ENCODE results near the gene SLC19A3. TPM values are rescaled to one million over a fixed set of nuclear protein-coding genes. Genes with fewer than 3 reads are reported as not detected.

Gene SLC19A3
- total and polyA plus RNA-seq, 5 experiments from 2014 or later, result not detected

- ATAC-seq (no peak), DNase-seq (no peak)
- Mint-ChIP-seq H3K36me3 (no peaks in the 10 kb centered on the region), H3K27ac (no peak overlapping the region), H3K4me1 (no peaks in the 10 kb centered on the region), H3K4me3 (no peak overlapping the region), H3K9me3 (no peaks in the 10 kb centered on the region), H3K27me3 (peaks cover 0 to 5% (median 0%) of the 10 kb centered on the region in 5 donors)
- POLR2A ChIA-PET, result no interaction called here
Observed at GRCh38 chr2:227654426-227654825, 63.4 kb downstream of the SLC19A3 start.

GRCh38 chr2:227653419-227653818 lies 64.4 kb downstream of the SLC19A3 start:
- DNase-seq (no peak), ATAC-seq (no peak)
- H3K9me3 Mint-ChIP-seq, result no peaks in the 10 kb centered on the region
- H3K36me3 Mint-ChIP-seq, result no peaks in the 10 kb centered on the region
- no peak overlapping the region for H3K4me3 Mint-ChIP-seq
- H3K4me1 Mint-ChIP-seq, result no peaks in the 10 kb centered on the region
- no peak overlapping the region for H3K27ac Mint-ChIP-seq
- H3K27me3 Mint-ChIP-seq, result peaks cover 0 to 10% (median 2%) of the 10 kb centered on the region in 5 donors
- POLR2A ChIA-PET, result no interaction called here

GRCh38 chr2:227643990-227644551 lies 73.8 kb downstream of the SLC19A3 start:
- H3K36me3 Mint-ChIP-seq, result no peaks in the 10 kb centered on the region
- H3K4me1 Mint-ChIP-seq, result no peaks in the 10 kb centered on the region
- POLR2A ChIA-PET, result no interaction called here
- no peaks in the 10 kb centered on the region for H3K9me3 Mint-ChIP-seq
- H3K27ac Mint-ChIP-seq, result peak overlapping the region in 1 of 10 donors; percentile 13
- ATAC-seq (no peak), DNase-seq (no peak)
- H3K4me3 Mint-ChIP-seq, result no peak overlapping the region
- peaks cover 2 to 20% (median 3%) of the 10 kb centered on the region in 5 donors for H3K27me3 Mint-ChIP-seq

- no peak overlapping the region for H3K4me3 Mint-ChIP-seq
- H3K27me3 Mint-ChIP-seq, result peaks cover 2 to 6% (median 3%) of the 10 kb centered on the region in 5 donors
- no peaks in the 10 kb centered on the region for H3K36me3 Mint-ChIP-seq
- POLR2A ChIA-PET, result no interaction called here
- ATAC-seq, result no peak
- H3K4me1 Mint-ChIP-seq, result no peaks in the 10 kb centered on the region
- DNase-seq, result no peak
- peak overlapping the region in 1 of 10 donors; percentile 5 for H3K27ac Mint-ChIP-seq
- no peaks in the 10 kb centered on the region for H3K9me3 Mint-ChIP-seq
Observed at GRCh38 chr2:227642656-227643055, 75.2 kb downstream of the SLC19A3 start.

GRCh38 chr2:227634201-227634600 lies 83.6 kb downstream of the SLC19A3 start:
- H3K4me1 Mint-ChIP-seq, result no peaks in the 10 kb centered on the region
- ATAC-seq (no peak), DNase-seq (no peak)
- no peak overlapping the region for H3K27ac Mint-ChIP-seq
- POLR2A ChIA-PET, result no interaction called here
- no peak overlapping the region for H3K4me3 Mint-ChIP-seq
- no peaks in the 10 kb centered on the region for H3K9me3 Mint-ChIP-seq
- peaks cover 4 to 14% (median 5%) of the 10 kb centered on the region in 5 donors for H3K27me3 Mint-ChIP-seq
- no peaks in the 10 kb centered on the region for H3K36me3 Mint-ChIP-seq

Other genes starting within 250 kb of the SLC19A3 start
- 10 to 100 TPM; 52.9 to 55.0 TPM for gene AGFG1, start 245.9 kb downstream of the SLC19A3 start, total RNA-seq
- 10 to 100 TPM; 11.8 to 41.5 (median 24.6) TPM for gene AGFG1, start 245.9 kb downstream of the SLC19A3 start, polyA plus RNA-seq
- not detected for gene SCYGR2, start 119.1 kb downstream of the SLC19A3 start, total RNA-seq
- not detected for gene SCYGR2, start 119.1 kb downstream of the SLC19A3 start, polyA plus RNA-seq
- not detected for gene SCYGR3, start 103.2 kb downstream of the SLC19A3 start, total RNA-seq
- gene SCYGR3, start 103.2 kb downstream of the SLC19A3 start, polyA plus RNA-seq, result not detected
- gene SCYGR4, start 100.5 kb downstream of the SLC19A3 start, total RNA-seq, result not detected
- not detected for gene SCYGR4, start 100.5 kb downstream of the SLC19A3 start, polyA plus RNA-seq
- gene SCYGR5, start 51.2 kb downstream of the SLC19A3 start, total RNA-seq, result not detected
- gene SCYGR5, start 51.2 kb downstream of the SLC19A3 start, polyA plus RNA-seq, result not detected
- gene SCYGR6, start 6.7 kb upstream of the SLC19A3 start, total RNA-seq, result not detected
- not detected for gene SCYGR6, start 6.7 kb upstream of the SLC19A3 start, polyA plus RNA-seq
- gene SCYGR7, start 10.3 kb upstream of the SLC19A3 start, total RNA-seq, result not detected
- not detected for gene SCYGR7, start 10.3 kb upstream of the SLC19A3 start, polyA plus RNA-seq
- not detected for gene SCYGR8, start 27.9 kb upstream of the SLC19A3 start, total RNA-seq
- not detected for gene SCYGR8, start 27.9 kb upstream of the SLC19A3 start, polyA plus RNA-seq
- gene CCL20, start 95.8 kb upstream of the SLC19A3 start, total RNA-seq, result not detected
- gene CCL20, start 95.8 kb upstream of the SLC19A3 start, polyA plus RNA-seq, result not detected
- gene DAW1, start 153.6 kb upstream of the SLC19A3 start, total RNA-seq, result not detected
- gene DAW1, start 153.6 kb upstream of the SLC19A3 start, polyA plus RNA-seq, result not detected

Data from naive thymus-derived CD8-positive, alpha-beta T cell (primary cell).